ENCODE results near the gene EPS8.
A peak's percentile ranks its signal among the peaks of the same experiment; 100 is the strongest.

DNA sequence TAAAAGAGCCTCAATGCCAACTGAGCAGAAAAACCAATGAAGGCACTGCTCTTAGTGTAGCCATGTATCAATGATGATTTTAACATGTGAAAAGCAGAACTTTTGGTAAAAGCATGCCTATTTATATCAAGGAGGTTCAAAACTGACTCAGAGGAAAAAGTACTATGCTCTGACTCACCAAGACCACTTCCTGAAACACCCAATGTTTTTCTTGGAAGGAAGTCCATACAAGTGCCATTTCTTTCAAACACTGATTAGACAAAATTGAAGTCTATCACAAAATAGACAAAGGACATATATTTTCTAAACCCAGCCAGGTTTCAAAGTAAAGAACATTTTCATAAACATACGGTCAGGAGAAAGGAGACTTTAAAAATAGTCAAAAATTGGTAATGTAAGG lies 88.6 kb downstream of the EPS8 start:
- TF ChIP-seq, protein P1, sequence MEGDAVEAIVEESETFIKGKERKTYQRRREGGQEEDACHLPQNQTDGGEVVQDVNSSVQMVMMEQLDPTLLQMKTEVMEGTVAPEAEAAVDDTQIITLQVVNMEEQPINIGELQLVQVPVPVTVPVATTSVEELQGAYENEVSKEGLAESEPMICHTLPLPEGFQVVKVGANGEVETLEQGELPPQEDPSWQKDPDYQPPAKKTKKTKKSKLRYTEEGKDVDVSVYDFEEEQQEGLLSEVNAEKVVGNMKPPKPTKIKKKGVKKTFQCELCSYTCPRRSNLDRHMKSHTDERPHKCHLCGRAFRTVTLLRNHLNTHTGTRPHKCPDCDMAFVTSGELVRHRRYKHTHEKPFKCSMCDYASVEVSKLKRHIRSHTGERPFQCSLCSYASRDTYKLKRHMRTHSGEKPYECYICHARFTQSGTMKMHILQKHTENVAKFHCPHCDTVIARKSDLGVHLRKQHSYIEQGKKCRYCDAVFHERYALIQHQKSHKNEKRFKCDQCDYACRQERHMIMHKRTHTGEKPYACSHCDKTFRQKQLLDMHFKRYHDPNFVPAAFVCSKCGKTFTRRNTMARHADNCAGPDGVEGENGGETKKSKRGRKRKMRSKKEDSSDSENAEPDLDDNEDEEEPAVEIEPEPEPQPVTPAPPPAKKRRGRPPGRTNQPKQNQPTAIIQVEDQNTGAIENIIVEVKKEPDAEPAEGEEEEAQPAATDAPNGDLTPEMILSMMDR (IDR thresholded peaks at IDR 0.05) = no peak
- peak in 1 of 2 donors; percentile 50 for TF ChIP-seq POLR2AphosphoS5 (IDR thresholded peaks at IDR 0.05)
- no peak for TF ChIP-seq POLR2A (IDR thresholded peaks at IDR 0.05; ENCODE audit: low read depth)
- TF ChIP-seq EP300 (IDR thresholded peaks at IDR 0.05) = no peak
